Lower leg skin (tissue), 4 donors: ENCODE results near the gene LGI4. TPM values are rescaled to one million over a fixed set of nuclear protein-coding genes. Genes with fewer than 3 reads are reported as not detected.
A peak's percentile ranks its signal among the peaks of the same experiment; 100 is the strongest.
"Not testable (repeated sequence)": the region's sequence is repeated elsewhere in the genome, so short reads cannot be mapped to it uniquely, and the experiment has no call there.

Experiments used
- DNase-seq, 2 donors: peaks; one replicate each; pipeline ENCODE4 v3.0.0-alpha.2; 2019; ENCODE audit warnings: low spot score in 2 of 2
- H3K4me3 ChIP-seq: fragments of 200-600 bp; sonication (generic); 2 replicates; pipeline ENCODE4 v1.5.1; 2017; ENCODE audit warnings: mild to moderate bottlenecking, low read depth; ENCODE audit not compliant: poor library complexity, severe bottlenecking
- POLR2A ChIP-seq, 2 donors: fragments of 450-650 bp; IDR thresholded peaks; one replicate each; pipeline ENCODE4 v1.6.1; 2016 to 2017; ENCODE audit warnings: antibody characterized with exemption in 2 of 2, mild to moderate bottlenecking in 1 of 2, moderate library complexity in 1 of 2
- WGBS, 2 donors: methylation state at CpG; one replicate each; pipeline ENCODE4 v1.1.5; 2018; 5-methylcytosine and 5-hydroxymethylcytosine counted together
- intact Hi-C: fragments of 100-400 bp; cut with DNase I; formaldehyde crosslinking; loops from one replicate; pipeline ENCODE4 v1.15.0; 2023; ENCODE audit warnings: low total_unique reads
- total RNA-seq, 4 donors: library from RNA; depleted of rRNA; stranded (reverse); fragments of >200 nt; gene quantifications; one replicate each; pipeline ENCODE4 v1.1.0, GENCODE V29; 2016
- TF ChIP-seq, protein P1 (sequence below), 3 donors: fragments of 450-650 bp; IDR thresholded peaks; one replicate each; pipeline ENCODE4 v1.5.1; 2016; ENCODE audit warnings: antibody characterized with exemption in 3 of 3, mild to moderate bottlenecking in 3 of 3, moderate library complexity in 2 of 3

Gene LGI4
- total RNA-seq, 4 donors from 2014 or later = 4.3 to 19.4 (median 8.9) TPM

DNA sequence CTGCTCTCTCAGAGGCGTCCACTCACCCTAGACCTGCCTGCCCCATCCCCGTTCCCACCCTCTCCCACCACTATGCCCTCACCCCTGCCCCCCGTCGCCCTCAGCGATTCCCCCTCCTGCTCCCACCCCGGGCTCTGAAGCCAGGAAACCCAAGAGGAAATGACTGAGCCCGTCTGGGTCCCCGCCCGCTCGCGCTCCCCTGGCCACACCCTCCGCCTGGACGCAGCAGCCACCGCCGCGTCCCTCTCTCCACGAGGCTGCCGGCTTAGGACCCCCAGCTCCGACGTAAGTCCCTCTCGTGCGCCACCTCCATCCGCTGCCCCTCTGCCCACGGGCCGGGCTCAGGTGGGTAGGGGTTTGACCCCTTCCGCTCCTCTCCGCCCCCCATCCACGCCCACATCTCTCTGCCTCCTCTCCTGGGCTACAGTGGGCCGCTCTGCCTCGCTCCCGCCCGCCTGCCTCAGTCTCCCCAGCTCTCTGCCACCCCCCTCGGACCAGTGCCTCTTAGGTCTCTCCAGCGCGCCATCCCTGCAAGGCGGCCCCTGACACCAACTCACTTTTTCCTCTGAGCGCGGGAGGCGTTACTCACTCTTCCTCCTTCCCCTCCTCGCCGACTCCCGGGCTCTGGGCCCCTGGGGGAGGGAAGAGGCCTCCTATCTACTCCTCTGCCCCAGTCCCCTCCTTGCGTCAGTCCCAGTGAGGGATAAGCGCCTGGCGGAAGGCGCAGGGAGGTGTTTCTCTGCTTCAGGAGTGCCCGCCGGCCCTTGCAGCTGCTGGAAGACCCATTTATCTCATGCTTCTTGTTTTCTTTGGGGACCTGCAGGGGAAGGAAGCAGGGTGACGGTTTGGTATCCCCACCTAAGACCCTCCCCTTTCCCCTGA is 19.9 kb upstream of the LGI4 start, which contains the start of gene FXYD5:
Gene FXYD5, plus strand, starts transcription at position 211 of the 882 bp plus-strand sequence. CDS start 816 bp downstream, outside the sequence.
- intact Hi-C loops = no loop called here
- 0% methylated on average over 47 to 49 of the region's 49 CpGs for WGBS, 2 donors
- peak; percentile 63 to 95 for DNase-seq
- no peak for TF ChIP-seq POLR2A (IDR thresholded peaks at IDR 0.05)
- TF ChIP-seq, protein P1, sequence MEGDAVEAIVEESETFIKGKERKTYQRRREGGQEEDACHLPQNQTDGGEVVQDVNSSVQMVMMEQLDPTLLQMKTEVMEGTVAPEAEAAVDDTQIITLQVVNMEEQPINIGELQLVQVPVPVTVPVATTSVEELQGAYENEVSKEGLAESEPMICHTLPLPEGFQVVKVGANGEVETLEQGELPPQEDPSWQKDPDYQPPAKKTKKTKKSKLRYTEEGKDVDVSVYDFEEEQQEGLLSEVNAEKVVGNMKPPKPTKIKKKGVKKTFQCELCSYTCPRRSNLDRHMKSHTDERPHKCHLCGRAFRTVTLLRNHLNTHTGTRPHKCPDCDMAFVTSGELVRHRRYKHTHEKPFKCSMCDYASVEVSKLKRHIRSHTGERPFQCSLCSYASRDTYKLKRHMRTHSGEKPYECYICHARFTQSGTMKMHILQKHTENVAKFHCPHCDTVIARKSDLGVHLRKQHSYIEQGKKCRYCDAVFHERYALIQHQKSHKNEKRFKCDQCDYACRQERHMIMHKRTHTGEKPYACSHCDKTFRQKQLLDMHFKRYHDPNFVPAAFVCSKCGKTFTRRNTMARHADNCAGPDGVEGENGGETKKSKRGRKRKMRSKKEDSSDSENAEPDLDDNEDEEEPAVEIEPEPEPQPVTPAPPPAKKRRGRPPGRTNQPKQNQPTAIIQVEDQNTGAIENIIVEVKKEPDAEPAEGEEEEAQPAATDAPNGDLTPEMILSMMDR (IDR thresholded peaks at IDR 0.05) = no peak
- peak within 1 kb of the TSS; percentile 49 for H3K4me3 ChIP-seq

DNA sequence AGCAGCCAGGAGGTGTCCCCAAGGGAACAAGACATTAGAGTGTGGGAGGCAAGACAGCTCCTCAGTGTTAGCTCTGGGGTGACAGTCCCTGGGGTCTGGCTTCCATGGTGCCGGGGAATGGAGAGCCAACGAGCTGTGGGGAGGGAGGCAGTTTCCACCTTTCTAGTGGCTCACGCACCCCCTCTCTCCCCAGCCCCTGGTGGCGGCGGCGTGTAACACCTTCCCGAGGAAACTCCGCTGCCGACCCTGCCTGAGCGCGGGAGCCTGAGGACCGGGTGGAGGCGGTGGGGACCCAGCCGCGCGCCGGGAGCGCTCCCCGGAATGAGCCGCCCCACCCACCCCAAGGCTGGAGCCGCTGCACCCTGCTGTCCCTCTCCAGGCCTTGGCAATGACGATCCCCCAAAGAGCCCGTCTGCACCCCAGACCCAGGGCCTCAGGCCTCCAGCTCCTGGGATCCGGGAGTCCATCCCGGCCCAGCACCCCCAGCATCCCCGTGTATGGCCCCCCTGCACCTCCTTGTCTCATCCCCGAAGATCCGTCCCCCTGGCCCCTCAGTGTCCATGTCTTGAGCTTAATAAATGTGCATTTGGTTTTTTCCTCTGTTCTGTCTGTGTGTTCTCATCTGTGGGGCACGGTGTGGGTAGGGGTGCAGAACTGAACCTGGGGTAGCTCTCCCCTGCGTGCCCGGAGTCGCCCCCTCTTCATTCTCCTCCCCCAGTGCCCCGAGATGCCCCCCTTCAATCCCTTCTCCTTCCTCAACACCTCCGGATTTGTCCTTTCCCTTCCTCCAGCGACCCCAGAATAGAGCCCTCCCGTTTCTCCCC is 19.1 kb upstream of the LGI4 start:
- peak overlapping the region; percentile 49 for H3K4me3 ChIP-seq
- no peak for DNase-seq
- TF ChIP-seq, protein P1 (IDR thresholded peaks at IDR 0.05) = no peak
- no peak for TF ChIP-seq POLR2A (IDR thresholded peaks at IDR 0.05)
- WGBS, 2 donors = 1 to 3% methylated on average over 29 to 36 of the region's 36 CpGs
- intact Hi-C loops = no loop called here

DNA sequence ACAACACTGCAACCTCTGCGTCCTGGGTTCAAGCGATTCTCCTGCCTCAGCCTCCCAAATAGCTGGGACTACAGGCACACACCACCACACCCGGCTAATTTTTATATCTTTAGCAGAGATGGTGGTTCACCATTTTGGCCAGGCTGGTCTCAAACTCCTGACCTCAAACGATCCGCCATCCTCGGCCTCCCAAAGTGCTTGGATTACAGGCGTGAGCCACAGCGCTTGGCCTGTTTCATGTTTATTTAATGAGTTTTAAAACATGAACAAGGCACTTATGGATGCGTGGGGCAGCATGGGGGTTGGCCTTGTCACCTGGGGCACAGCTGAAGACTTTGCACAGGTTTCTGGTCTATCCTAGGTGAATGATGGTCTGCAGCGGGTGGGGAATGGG is 18.3 kb upstream of the LGI4 start:
- DNase-seq, intact Hi-C loops, H3K4me3 ChIP-seq: not testable (repeated sequence)
- WGBS, 2 donors = 62 to 77% methylated on average over 10 of the region's 10 CpGs

DNA sequence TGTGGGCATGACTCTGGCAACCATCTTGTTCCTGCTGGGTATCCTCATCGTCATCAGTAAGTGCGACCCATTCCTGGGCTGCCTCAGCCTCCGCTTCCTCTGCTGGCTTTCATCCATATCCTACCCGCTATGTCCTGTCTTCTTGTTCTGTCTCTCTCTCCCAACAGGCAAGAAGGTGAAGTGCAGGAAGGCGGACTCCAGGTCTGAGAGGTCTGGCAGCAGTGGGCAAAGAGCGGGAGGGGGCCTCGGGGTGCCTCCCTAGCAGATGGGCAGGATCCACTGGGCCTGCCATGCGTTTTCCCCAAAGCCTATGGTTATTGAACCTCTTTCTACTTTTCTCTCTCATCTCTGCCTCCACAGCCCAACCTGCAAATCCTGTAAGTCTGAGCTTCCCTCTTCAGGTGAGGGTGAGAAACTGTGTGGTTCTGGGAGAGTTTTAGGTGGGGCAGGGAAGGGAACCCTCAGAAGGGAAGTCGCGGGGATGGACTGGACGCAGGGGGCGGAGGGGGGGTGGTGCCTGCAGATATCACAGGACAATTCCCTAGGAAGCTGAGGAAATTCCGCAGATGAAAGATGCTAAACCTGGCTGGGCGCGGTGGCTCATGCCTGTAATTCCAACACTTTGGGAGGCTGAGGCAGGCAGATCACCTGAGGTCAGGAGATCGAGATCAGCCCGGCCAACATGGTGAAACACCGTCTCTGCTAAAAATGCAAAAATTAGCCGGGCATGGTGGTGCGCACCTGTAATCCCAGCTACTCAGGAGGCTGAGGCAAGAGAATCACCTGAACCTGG is 16.6 kb upstream of the LGI4 start:
- DNase-seq = no peak
- TF ChIP-seq, protein P1 (IDR thresholded peaks at IDR 0.05) = no peak
- TF ChIP-seq POLR2A (IDR thresholded peaks at IDR 0.05) = no peak
- intact Hi-C loops = no loop called here
- WGBS, 2 donors = 94% methylated on average over 20 of the region's 20 CpGs
- H3K4me3 ChIP-seq = no peak overlapping the region

DNA sequence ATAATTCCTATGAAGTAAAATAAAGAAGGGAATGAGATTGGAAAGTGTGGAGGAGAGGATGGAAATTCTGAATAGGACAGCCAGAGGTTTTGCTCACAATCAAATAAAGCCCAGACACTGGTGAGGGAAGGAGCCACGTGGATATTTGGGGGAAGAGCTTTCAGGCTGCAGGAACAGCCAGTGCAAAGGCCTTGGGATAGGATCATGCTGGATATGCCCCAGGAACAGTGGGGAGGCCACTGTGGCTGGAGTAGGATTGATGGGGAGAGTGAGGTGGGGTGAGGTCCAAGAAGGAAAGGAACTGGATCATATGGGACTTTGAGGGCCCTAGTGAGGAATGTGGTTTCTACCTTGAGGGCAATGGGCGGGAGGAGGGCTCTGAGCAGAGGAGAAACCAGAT is 15.6 kb upstream of the LGI4 start:
- no peak for DNase-seq
- no peak overlapping the region for H3K4me3 ChIP-seq
- TF ChIP-seq, protein P1 (IDR thresholded peaks at IDR 0.05) = no peak
- TF ChIP-seq POLR2A (IDR thresholded peaks at IDR 0.05) = no peak
- intact Hi-C loops = no loop called here
- WGBS, 2 donors = 75 to 80% methylated on average over 2 of the region's 2 CpGs
